ENCODE measurements around the gene SP1. TPM values are rescaled to one million over a fixed set of nuclear protein-coding genes. Genes with fewer than 3 reads are reported as not detected.
"Not testable (repeated sequence)": the region's sequence is repeated elsewhere in the genome, so short reads cannot be mapped to it uniquely, and the experiment has no call there.

SP1 gene
- total RNA-seq: 30.1 TPM
- long read RNA-seq, partial matches to known transcripts: 0 of 7 reads
- long read RNA-seq, other reads (novel, unspliced or antisense): 3 of 7 reads

GRCh38 chr12:53380104-53380793, at the start of gene SP1:
Gene SP1 (plus strand): TSS chr12:53380176. CDS start chr12:53380292, 116 bp downstream.
- ATAC-seq: peak; percentile 75
- DNase-seq: peak; percentile 95
- intact Hi-C loops (cut with micrococcal nuclease): no loop called here

- DNase-seq (no peak), ATAC-seq (no peak)
- intact Hi-C loops (cut with micrococcal nuclease): no loop called here
Observed at GRCh38 chr12:53330671-53331070, 49.3 kb upstream of the SP1 start.

DNA sequence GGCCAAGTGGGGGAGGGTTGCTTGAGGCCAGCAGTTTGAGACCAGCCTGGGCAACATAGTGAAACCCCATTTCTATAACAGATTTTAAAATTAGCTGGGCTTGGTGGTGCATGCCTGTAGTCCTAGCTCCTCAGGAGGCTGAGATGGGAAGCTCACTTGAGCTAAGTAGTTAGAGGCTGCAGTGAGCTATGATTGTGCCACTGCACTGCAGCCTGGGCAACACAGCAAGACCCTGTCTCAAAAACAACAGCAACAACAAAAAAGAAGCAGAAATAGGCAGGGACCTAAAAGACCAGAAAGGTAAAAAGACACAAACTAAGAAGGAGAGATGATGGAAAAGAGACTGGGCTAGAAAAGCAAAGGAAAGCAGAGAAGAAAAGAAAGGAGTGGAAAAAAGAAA, 47.6 kb upstream of the SP1 start:
- ATAC-seq; intact Hi-C loops (cut with micrococcal nuclease); DNase-seq: not testable (repeated sequence)

GRCh38 chr12:53332744-53333143, 47.2 kb upstream of the SP1 start:
- ATAC-seq (no peak), DNase-seq (no peak)
- intact Hi-C loops (cut with micrococcal nuclease): no loop called here

- intact Hi-C loops (cut with micrococcal nuclease): no loop called here
- no peak for ATAC-seq
- no peak for DNase-seq
Observed at GRCh38 chr12:53333289-53333688, 46.7 kb upstream of the SP1 start.

DNA sequence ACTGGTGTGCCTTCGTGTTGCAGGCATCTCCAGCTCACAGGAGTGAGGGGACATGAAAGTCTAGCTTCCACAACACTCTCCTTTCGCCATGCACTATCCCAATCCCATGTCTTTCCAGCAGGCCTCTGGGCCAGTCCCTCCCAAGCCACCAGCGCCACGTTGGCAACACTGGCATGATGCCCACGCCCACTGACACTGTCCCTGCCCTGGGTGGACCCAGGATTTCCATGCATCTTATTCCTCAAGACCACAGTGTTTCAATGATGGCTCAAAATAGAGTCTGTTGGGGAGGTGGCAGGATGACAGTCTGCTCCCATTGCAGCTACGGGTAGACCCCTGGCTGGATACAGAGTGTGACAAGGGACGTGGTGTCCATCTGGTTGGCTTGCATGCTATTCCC, 46.1 kb upstream of the SP1 start:
- no peak for ATAC-seq
- intact Hi-C loops (cut with micrococcal nuclease): no loop called here
- no peak for DNase-seq

DNA sequence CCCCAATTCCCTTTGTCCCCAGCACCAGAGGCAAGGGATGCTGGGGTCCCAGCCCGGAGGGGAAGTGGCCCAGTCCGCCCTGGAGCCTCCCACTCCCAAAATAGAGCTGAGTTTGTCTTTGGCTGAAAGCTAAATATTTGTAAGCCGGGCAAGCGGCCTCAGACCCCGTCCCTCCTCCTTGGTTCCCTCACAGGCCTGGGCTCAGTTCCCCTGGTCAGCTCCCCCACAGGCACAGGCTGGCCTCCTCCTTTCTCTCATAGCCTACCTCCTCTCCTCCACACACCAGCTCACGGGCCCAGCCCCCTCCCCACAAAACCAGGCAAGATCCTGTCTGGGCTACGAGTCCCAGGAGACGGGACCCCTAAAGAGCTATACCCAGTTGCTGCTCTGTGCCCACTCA, 45.2 kb upstream of the SP1 start:
- no peak for DNase-seq
- intact Hi-C loops (cut with micrococcal nuclease): no loop called here
- no peak for ATAC-seq

DNA sequence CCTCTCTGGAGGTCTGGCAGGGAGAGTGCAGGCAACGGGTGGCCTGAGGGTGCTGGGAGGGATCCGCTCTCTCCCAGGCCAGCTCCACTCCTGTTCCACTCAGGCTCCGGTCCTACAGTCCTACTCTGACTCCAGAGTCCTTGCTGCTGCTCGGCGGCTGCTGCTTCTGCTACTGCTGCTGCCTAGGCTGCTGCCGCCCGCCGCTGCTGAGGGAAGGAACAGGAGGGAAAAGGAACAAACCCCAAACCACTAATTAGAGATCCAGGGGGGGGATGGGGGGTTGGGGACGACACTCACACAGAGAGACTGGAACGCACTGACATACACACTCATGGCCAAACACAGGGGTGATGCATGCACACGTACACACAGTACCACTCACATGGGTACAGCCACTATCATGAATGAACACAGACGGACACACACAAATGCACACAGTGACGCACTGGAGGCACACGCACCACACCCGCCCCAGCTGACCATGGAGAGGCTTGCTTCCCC, 43.7 kb upstream of the SP1 start, which contains the start of gene SP7:
SP7 (minus strand) TSS at position 174 of the 501 bp plus-strand sequence. CDS start 708 bp downstream, outside the sequence.
- no peak for DNase-seq

GRCh38 chr12:53338017-53338416, 42.0 kb upstream of the SP1 start:
- peak; percentile 64 for ATAC-seq
- no peak for DNase-seq
- intact Hi-C loops (cut with micrococcal nuclease): no loop called here

More for the DNA sequence above, 43.7 kb upstream of the SP1 start, which contains the start of gene SP7:
- no peak for ATAC-seq
- intact Hi-C loops (cut with micrococcal nuclease): no loop called here

DNA sequence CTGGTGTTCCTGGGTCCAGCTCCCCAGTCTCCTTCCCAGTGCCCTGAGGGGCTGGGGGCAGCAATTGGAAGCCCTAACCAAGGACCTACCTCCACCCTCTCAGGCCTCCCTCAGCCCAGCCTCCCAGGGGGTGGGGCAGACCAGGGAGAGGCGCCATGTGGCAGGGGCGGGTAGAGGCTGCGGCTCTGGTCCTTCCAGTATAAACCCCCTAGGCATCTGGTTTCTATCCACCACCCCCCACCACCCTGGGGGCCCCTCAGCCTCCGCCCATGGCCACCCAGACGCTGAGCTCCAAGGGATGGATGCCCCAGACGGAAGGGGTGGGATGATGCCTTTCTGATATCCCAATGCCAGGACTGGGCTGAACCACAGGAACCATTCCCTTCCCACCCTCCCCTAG, 41.1 kb upstream of the SP1 start:
- no peak for ATAC-seq

GRCh38 chr12:53340398-53340797, 39.6 kb upstream of the SP1 start:
- DNase-seq: no peak
- intact Hi-C loops (cut with micrococcal nuclease): no loop called here
- ATAC-seq: no peak

More for the DNA sequence above, 41.1 kb upstream of the SP1 start:
- DNase-seq: no peak
- intact Hi-C loops (cut with micrococcal nuclease): no loop called here

GRCh38 chr12:53343449-53343848, 36.5 kb upstream of the SP1 start:
- DNase-seq (no peak), ATAC-seq (no peak)
- intact Hi-C loops (cut with micrococcal nuclease): no loop called here

GRCh38 chr12:53343969-53344368, 36.0 kb upstream of the SP1 start:
- intact Hi-C loops (cut with micrococcal nuclease): no loop called here
- no peak for DNase-seq
- no peak for ATAC-seq

DNA sequence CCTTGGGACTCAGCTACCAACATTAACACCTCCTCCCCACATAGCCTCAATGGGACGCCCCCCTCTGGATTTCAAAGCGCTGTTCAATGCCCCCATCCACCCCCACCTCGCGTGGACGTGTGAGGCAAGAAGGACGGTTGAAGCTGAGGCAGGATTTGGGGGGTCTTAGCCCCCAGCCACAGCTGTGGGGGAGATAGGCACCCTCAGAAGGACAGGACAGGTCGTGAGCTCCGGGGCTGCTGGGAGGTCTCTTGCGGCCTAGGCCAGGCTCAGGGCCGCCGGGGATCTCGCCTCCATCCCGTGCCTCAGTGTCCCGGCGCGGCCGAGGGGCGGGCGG, 35.5 kb upstream of the SP1 start:
- ATAC-seq (no peak), DNase-seq (no peak)
- intact Hi-C loops (cut with micrococcal nuclease): no loop called here

- ATAC-seq (peak; percentile 95), DNase-seq (peak; percentile 85)
- intact Hi-C loops (cut with micrococcal nuclease): no loop called here
Observed at GRCh38 chr12:53344824-53345485, 35.0 kb upstream of the SP1 start.

DNA sequence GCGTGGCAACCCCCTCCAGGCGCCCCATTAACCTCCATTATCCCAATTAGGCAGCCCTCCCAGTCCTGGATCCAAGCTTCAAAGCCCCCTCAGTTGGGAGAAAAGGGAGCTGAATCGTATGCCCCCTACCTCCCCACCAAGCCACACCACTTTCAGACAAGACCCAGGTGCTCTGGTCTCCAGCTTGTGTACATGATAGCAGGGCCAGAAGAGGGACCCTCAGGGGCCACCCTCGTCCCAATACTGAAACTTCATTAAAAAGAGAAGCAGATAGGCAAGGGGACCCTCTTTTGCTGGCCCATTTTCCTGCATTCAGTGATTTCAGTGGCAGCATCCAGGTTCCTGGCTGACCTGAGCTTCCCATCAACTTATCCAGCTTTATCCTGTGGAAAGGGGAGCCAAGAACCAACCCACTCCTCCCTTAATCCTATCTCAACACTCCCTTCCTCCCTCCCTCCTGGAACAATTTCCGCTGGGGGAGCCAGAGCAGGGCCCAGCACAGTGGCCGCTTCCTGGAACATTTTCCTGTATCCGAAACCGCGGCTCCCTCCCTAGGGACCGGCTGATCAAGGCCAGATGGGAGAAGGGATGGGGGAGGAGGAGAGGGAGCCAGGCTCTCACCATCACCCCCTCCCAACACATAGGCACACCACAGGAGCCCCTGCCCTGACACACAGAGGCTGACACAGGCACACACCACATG, 34.3 kb upstream of the SP1 start:
- DNase-seq (peak; percentile 70), ATAC-seq (peak; percentile 63)
- intact Hi-C loops (cut with micrococcal nuclease): no loop called here

DNA sequence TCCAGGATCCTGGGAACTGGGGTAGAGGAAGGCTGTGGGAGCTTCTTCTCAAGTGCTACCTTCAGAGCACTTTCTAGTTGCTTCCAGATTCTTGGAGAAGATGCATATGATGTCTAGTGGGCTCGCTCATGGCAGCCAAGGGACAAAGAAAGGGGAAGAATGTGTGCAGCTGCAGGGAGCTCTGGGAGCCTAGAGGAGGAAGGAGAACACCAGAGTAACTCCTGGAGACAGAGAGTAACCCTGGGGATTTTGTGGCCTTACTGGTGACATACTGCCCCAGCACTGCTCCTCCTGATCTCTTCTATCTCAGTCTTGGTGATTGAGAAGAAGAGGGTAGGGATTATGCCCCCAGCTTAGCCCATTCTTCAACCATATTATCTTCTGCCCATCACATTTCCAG, 33.5 kb upstream of the SP1 start:
- intact Hi-C loops (cut with micrococcal nuclease): no loop called here
- ATAC-seq (no peak), DNase-seq (no peak)

DNA sequence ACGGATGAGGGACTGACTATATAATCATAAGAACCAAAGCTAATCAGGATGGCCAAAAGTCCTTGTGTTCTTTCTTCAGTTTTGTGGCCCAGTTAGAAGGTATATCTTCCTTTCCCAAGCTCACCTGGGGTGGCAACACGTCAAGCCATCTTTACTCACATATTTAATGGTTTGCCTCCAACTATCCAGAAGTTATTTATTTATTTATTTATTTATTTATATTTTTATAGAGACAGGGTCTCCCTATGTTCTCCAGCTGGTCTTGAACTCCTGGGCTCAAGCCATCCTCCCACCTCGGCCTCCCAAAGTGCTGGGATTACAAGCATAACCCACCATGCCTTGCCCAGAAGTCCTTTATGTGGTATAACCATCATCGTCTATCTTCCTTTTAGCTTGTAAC, 32.1 kb upstream of the SP1 start:
- intact Hi-C loops (cut with micrococcal nuclease): no loop called here
- no peak for DNase-seq
- ATAC-seq: no peak

- intact Hi-C loops (cut with micrococcal nuclease): no loop called here
- peak; percentile 74 for DNase-seq
Observed at GRCh38 chr12:53352331-53353256, 27.4 kb upstream of the SP1 start.

More at GRCh38 chr12:53352331-53353256, 27.4 kb upstream of the SP1 start:
- ATAC-seq: peak; percentile 98
